Activated CD8-positive, alpha-beta memory T cell treated with anti-CD3 and anti-CD28 coated beads, Interleukin-2, amount 50 U/mL, for 24 hours (primary cell): ENCODE data around the gene ZNF479.
"Not testable (repeated sequence)": the region's sequence is repeated elsewhere in the genome, so short reads cannot be mapped to it uniquely, and the experiment has no call there.

Experiments used
- DNase-seq: peaks from one replicate; pipeline ENCODE4 v3.0.0-alpha.2; 2020; ENCODE audit errors: extremely low read depth

Gene ZNF479

GRCh38 chr7:57132336-57132735, at the start of gene ZNF479:
TSS of gene ZNF479 (minus strand) at chr7:57132436. CDS start at chr7:57132324, 112 bp downstream.
- DNase-seq: not testable (repeated sequence)

DNA sequence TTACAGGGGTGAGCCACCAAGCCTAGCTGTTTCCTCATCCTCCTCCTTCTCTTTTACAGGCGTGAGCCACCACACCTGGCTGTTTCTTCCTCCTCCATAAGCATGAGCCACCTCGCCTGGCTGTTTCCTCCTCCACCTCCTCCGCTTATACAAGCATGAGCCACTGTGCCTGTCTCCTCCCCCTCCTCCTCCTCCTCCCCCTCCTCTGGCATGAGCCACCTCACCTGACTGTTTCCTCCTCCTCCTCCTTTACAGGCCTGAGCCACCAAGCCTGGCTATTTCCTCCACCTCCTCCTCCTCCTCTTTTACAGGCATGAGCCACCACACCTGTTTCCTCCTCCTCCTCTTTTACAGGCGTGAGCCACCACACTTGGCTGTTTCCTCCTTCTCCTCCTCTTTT, 49.8 kb upstream of the ZNF479 start:
- no peak for DNase-seq

- no peak for DNase-seq
Measured at GRCh38 chr7:57181281-57181680, 49.0 kb upstream of the ZNF479 start.

DNA sequence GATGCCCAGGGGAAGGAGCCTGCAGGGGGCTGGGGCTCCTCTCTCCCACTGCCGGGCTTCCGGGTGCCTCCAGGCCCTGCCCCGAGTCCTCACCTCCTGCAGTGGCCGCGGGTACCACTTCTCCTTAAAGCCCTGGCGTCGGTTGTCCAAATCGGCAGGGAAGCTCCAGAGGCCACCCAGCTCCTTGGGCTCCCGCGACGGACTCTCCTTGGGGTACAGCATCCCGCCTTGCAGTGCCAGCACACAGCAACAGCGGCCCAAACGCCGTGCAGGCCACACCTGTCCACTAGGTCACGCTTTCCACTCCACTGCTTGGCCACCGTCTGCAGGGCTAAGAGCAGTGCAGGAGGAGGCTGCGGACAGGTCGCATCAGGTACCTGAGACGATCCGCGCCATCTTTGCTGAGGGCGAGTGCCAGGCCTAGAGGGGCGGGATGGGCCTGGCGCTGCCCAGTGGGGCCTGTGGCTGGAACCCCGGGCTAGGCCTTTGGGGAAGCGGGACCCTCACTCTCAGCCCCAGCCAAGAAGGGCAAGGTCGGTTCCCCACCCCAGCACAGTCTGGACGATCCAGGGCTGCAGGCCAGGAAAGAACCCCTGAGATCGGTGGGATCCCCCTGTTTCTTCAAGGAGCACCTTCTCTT, 47.7 kb upstream of the ZNF479 start:
- no peak for DNase-seq

- no peak for DNase-seq
Measured at GRCh38 chr7:57178768-57179139, 46.5 kb upstream of the ZNF479 start.

- no peak for DNase-seq
Measured at GRCh38 chr7:57177856-57178767, 45.9 kb upstream of the ZNF479 start.

- DNase-seq: no peak
Measured at GRCh38 chr7:57176928-57177635, 44.8 kb upstream of the ZNF479 start.

GRCh38 chr7:57165285-57165899, 33.2 kb upstream of the ZNF479 start:
- no peak for DNase-seq

DNA sequence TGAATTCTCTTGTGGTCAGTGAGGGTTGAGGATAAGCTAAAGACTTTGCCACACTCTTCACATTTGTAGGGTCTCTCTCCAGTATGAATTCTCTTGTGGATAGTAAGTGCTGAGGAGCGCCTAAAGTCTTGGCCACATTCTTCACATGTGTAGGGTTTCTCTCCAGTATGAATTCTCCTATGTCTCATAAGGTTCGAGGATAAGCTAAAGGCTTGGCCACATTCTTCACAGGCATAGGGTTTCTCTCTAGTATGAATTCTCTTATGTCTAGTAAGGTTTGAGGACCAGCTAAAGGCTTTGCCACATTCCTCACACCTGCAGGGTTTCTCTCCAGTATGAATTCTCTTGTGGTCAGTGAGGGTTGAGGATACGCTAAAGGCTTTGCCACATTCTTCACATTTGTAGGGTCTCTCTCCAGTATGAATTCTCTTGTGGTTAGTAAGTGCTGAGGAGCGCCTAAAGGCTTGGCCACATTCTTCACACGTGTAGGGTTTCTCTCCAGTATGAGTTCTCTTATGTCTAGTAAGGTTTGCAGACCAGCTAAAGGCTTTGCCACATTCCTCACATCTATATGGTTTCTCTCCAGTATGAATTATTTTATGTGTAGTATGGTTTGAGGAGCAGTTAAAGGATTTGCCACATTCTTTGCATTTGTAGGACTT, 12.0 kb downstream of the ZNF479 start:
- DNase-seq: not testable (repeated sequence)
